GM18508 (cell line): ENCODE measurements around the gene LSAMP.

Experiments used
- ATAC-seq: cut with Tn5 transposase; IDR thresholded peaks from one replicate; pipeline ENCODE4 v1.9.1; 2021; ENCODE audit warnings: moderate number of reproducible peaks; ENCODE audit not compliant: insufficient read depth, unreplicated experiment

The LSAMP gene

GRCh38 chr3:116301422-116301821 is 143.9 kb downstream of the LSAMP start:
- no peak for ATAC-seq

- ATAC-seq, result no peak
These were observed 145.1 kb downstream of the LSAMP start for GRCh38 chr3:116300226-116300625.

GRCh38 chr3:116299646-116300081 is 145.6 kb downstream of the LSAMP start:
- ATAC-seq, result no peak

- ATAC-seq, result no peak
These were observed 147.1 kb downstream of the LSAMP start for GRCh38 chr3:116298151-116298550.

GRCh38 chr3:116291141-116291540 is 154.1 kb downstream of the LSAMP start:
- no peak for ATAC-seq

- no peak for ATAC-seq
These were observed 156.8 kb downstream of the LSAMP start for GRCh38 chr3:116288485-116288884.

GRCh38 chr3:116285781-116286421 is 159.4 kb downstream of the LSAMP start:
- ATAC-seq, result no peak

- no peak for ATAC-seq
These were observed 163.8 kb downstream of the LSAMP start for GRCh38 chr3:116281313-116282143.

GRCh38 chr3:116280130-116280740 is 165.1 kb downstream of the LSAMP start:
- ATAC-seq, result no peak

- no peak for ATAC-seq
These were observed 168.6 kb downstream of the LSAMP start for GRCh38 chr3:116276675-116277074.

- ATAC-seq, result no peak
These were observed 175.2 kb downstream of the LSAMP start for GRCh38 chr3:116270056-116270455.

GRCh38 chr3:116267116-116267515 is 178.2 kb downstream of the LSAMP start:
- ATAC-seq, result no peak

- ATAC-seq, result no peak
These were observed 179.2 kb downstream of the LSAMP start for GRCh38 chr3:116265976-116266584.

- ATAC-seq, result no peak
These were observed 180.0 kb downstream of the LSAMP start for GRCh38 chr3:116265320-116265695.

- no peak for ATAC-seq
These were observed 180.6 kb downstream of the LSAMP start for GRCh38 chr3:116264546-116265319.

- ATAC-seq, result no peak
These were observed 181.3 kb downstream of the LSAMP start for GRCh38 chr3:116263842-116264545.

- ATAC-seq, result no peak
These were observed 184.8 kb downstream of the LSAMP start for GRCh38 chr3:116260491-116260890.

GRCh38 chr3:116259984-116260383 is 185.3 kb downstream of the LSAMP start:
- no peak for ATAC-seq

- no peak for ATAC-seq
These were observed 188.3 kb downstream of the LSAMP start for GRCh38 chr3:116256843-116257485.
